Nephron progenitor cell (in vitro differentiated cells): ENCODE measurements around the gene PATJ.
"Not testable (repeated sequence)": the region's sequence is repeated elsewhere in the genome, so short reads cannot be mapped to it uniquely, and the experiment has no call there.

Experiments
- DNase-seq: peaks from one replicate; pipeline ENCODE4 v3.0.0; 2021
- H3K27ac Mint-ChIP-seq: 2 replicates; pipeline ENCODE4 v1.8.0; 2021; ENCODE audit warnings: mild to moderate bottlenecking, moderate library complexity, mixed read lengths
- H3K27me3 Mint-ChIP-seq: 2 replicates; pipeline ENCODE4 v1.8.0; 2021; ENCODE audit warnings: mild to moderate bottlenecking, low read depth, mixed read lengths; ENCODE audit not compliant: poor library complexity
- H3K36me3 Mint-ChIP-seq: 2 replicates; pipeline ENCODE4 v1.8.0; 2021; ENCODE audit warnings: low read depth, mixed read lengths
- H3K4me1 Mint-ChIP-seq: 2 replicates; pipeline ENCODE4 v1.8.0; 2021; ENCODE audit warnings: mixed read lengths
- H3K4me3 Mint-ChIP-seq: 2 replicates; pipeline ENCODE4 v1.8.0; 2021; ENCODE audit warnings: mild to moderate bottlenecking, moderate library complexity, mixed read lengths
- H3K9me3 Mint-ChIP-seq: 2 replicates; pipeline ENCODE4 v1.8.0; 2021; ENCODE audit warnings: mild to moderate bottlenecking, moderate library complexity, mixed read lengths
- CTCF ChIP-seq: fragments of 200-600 bp; sonication (generic); IDR thresholded peaks from 2 replicates; pipeline ENCODE4 v1.5.0; 2021; ENCODE audit warnings: antibody characterized with exemption

Gene PATJ

GRCh38 chr1:61825393-61825792 lies 83.1 kb downstream of the PATJ start:
- TF ChIP-seq CTCF, result no peak
- Mint-ChIP-seq H3K27ac (no peak overlapping the region), H3K4me1 (peaks cover 4% of the 10 kb centered on the region), H3K4me3 (no peak overlapping the region), H3K9me3 (no peaks in the 10 kb centered on the region), H3K36me3 (peaks cover 51% of the 10 kb centered on the region), H3K27me3 (no peaks in the 10 kb centered on the region)
- DNase-seq, result no peak

- no peak for TF ChIP-seq CTCF
- Mint-ChIP-seq H3K4me1 (peaks cover 4% of the 10 kb centered on the region), H3K9me3 (no peaks in the 10 kb centered on the region), H3K36me3 (peaks cover 31% of the 10 kb centered on the region), H3K27me3 (peaks cover 3% of the 10 kb centered on the region), H3K4me3 (no peak overlapping the region), H3K27ac (peak overlapping the region; percentile 65)
- no peak for DNase-seq
Observed at GRCh38 chr1:61828805-61829204, 86.5 kb downstream of the PATJ start.

- H3K27me3 Mint-ChIP-seq, result peaks cover 3% of the 10 kb centered on the region
- TF ChIP-seq CTCF, result no peak
- H3K27ac Mint-ChIP-seq, result peak overlapping the region; percentile 43
- DNase-seq, result no peak
- no peak overlapping the region for H3K4me3 Mint-ChIP-seq
- H3K36me3 Mint-ChIP-seq, result no peaks in the 10 kb centered on the region
- H3K4me1 Mint-ChIP-seq, result peaks cover under 1% of the 10 kb centered on the region
- H3K9me3 Mint-ChIP-seq, result no peaks in the 10 kb centered on the region
Observed at GRCh38 chr1:61836649-61837048, 94.4 kb downstream of the PATJ start.

GRCh38 chr1:61837607-61838006 lies 95.3 kb downstream of the PATJ start:
- H3K36me3 Mint-ChIP-seq, H3K9me3 Mint-ChIP-seq, H3K4me1 Mint-ChIP-seq, DNase-seq, H3K4me3 Mint-ChIP-seq, H3K27me3 Mint-ChIP-seq, H3K27ac Mint-ChIP-seq: not testable (repeated sequence)

GRCh38 chr1:61839679-61840078 lies 97.4 kb downstream of the PATJ start:
- no peaks in the 10 kb centered on the region for H3K9me3 Mint-ChIP-seq
- H3K36me3 Mint-ChIP-seq, result no peaks in the 10 kb centered on the region
- no peaks in the 10 kb centered on the region for H3K27me3 Mint-ChIP-seq
- TF ChIP-seq CTCF, result no peak
- no peak overlapping the region for H3K27ac Mint-ChIP-seq
- DNase-seq, result no peak
- peaks cover 10% of the 10 kb centered on the region for H3K4me1 Mint-ChIP-seq
- H3K4me3 Mint-ChIP-seq, result no peak overlapping the region

- Mint-ChIP-seq H3K4me3 (no peak overlapping the region), H3K9me3 (no peaks in the 10 kb centered on the region), H3K27me3 (no peaks in the 10 kb centered on the region), H3K4me1 (peaks cover 10% of the 10 kb centered on the region), H3K36me3 (no peaks in the 10 kb centered on the region), H3K27ac (no peak overlapping the region)
- no peak for DNase-seq
- no peak for TF ChIP-seq CTCF
Observed at GRCh38 chr1:61842036-61842435, 99.8 kb downstream of the PATJ start.
